GM21619 (cell line): Measurements from ENCODE around the gene LILRB2.
"Not testable (repeated sequence)": the region's sequence is repeated elsewhere in the genome, so short reads cannot be mapped to it uniquely, and the experiment has no call there.

Experiments used
- ATAC-seq: cut with Tn5 transposase; IDR thresholded peaks from one replicate; pipeline ENCODE4 v1.9.1; 2021; ENCODE audit not compliant: unreplicated experiment

Gene LILRB2

GRCh38 chr19:54307389-54308020, 26.6 kb upstream of the LILRB2 start:
- ATAC-seq, result no peak

DNA sequence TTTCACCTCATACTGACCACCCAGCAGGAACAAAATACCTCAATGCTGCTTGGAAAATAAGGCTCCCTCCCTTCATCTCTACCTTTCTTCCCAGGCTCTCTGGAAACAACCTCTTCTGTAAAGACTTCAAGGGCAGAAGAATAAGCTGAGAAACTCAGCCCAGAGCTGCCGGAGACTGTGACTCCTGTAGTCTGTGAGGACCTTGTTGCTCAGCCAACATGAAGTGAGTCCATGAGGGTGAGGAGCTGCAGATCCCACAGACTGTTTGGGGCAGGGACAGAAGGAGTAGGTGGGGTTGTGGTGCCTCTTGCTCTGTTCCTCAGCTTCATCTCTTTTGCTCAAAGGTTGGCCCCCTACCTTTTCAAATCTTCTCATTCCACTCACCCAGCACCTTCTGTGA, 24.2 kb upstream of the LILRB2 start:
- no peak for ATAC-seq

GRCh38 chr19:54302257-54302656, 21.3 kb upstream of the LILRB2 start:
- no peak for ATAC-seq

GRCh38 chr19:54299515-54299914, 18.6 kb upstream of the LILRB2 start:
- ATAC-seq, result no peak

GRCh38 chr19:54299126-54299498, 18.2 kb upstream of the LILRB2 start:
- no peak for ATAC-seq

DNA sequence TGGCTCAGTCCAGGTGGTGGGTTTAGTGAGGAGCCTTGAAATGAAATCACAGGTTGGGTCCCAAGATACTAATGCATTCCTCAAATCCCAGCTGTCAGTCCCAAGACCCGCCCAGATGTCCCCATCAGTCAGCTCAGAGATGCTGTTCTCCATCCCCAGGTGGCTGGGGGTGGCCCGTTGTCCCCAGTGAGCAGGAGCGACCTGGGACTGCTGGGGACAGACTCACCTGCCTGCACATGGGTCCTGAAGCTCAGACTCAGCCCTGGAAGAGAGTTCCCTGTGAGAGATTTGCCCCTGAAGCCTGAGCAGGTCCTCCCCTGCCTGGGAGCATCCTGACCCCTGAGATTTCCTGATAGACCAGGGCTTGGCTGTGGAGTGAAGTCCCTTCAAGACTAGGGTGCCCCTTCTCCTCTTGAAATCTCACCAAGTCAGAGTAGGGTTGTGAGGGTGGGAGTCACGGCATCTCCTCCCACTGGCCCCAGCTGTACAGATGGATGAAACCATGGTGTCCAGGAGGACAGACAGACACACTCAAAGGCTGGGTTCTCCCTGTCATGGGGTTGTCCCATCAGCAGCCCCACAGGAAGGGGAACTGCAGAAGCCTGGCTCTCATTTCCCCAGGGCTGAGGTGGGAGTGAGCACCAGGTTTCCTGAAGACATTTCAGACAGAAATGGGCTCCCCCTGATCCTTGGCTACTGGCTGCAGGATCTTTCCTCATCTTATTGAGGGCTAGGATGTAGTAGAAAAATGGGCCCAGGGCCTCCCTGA, 17.6 kb upstream of the LILRB2 start:
- no peak for ATAC-seq

DNA sequence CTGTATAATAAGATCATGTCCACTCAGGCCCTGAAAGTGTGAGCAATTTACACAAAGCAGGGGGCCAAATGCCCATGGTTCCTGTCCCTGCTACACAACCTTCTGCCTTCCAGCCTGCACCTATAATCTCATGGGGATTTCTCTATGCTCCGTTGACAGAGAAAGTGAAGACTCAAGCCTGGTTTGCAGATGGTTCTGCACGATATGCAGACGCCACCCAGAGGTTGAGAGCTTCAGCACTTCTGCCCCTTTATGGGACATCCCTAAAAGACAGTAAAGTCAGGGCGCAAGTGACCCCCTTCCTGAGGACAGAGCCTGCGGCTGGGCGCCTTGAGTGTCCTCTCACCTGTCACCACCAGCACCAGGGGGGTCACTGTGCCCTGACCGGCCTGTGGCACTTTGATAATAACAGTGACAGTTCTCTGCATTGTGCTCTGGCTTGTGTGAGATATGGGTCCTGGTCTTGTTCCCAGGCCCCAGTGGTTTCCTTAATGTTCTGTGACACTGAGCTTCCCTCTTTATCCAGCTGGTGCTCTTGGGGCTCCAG, 16.9 kb upstream of the LILRB2 start:
- no peak for ATAC-seq

DNA sequence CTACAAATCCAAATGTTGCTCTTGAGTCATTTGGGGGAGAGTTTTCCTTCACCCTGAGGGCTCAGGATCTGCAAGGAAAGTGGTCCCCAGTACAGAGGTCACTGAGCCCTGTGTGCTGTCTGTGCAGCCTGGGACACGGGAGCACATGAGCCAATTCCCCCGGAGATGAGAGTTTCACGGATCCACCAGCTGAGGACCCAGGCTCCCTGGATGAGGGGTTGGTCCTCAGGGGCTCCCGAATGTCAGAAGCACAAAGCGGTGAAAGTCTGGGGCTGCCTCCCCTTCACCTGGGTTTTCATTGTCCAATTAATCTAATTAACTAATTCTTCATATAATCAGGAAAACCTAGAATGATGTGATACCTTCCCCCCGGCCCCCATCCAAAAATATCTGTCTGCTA, 13.6 kb upstream of the LILRB2 start:
- no peak for ATAC-seq

GRCh38 chr19:54289160-54289559, 8.2 kb upstream of the LILRB2 start:
- not testable (repeated sequence) for ATAC-seq

DNA sequence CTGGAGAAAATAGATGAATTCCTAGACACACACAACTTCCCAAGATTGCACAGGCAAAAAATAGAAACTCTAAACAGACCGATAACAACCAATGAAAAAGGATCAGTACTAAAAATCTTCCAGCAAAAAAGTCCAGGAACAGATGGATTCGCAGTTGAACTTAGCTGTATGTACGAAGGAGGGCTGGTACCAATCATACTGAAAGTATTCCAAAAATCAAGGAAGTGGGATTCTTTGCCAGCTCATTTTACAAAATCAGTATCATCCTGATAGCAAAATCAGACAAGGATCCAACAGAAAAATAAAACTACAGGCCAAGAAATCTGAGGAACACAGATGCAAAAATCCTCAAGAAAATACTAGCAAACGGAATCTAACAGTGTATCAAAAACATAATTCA, 6.5 kb upstream of the LILRB2 start:
- no peak for ATAC-seq

GRCh38 chr19:54286283-54286682, 5.4 kb upstream of the LILRB2 start:
- not testable (repeated sequence) for ATAC-seq

DNA sequence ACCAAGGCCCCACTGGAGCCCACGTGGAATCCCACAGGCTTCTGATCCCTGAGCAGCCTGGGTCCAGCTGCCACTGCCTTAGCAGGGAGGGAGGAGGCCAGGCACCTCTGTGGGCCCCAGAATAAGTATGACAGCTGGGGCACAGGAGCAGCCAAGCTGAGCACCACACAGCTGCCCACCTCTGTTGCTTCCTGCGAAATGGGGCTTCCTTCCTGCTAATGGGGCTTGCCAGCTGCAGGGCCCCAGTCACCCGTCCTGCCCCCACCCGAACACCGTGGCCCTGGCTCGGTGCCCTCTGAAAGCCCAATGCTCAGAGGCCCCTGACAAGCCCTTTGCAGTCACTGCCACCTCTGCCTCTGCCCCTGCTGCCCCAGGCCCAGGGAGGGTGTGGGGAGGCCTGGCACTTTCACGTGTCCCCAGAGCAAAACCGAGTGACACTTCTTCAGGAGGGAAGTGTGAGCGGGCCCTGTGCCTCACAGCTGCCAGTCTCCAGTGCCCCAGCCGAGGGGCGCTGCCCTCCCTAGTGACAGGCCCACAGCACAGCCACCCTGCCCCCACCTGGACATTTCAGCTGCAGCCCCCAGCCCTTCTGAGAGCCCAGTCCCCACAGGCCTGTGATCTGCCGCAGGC, 4.6 kb upstream of the LILRB2 start:
- ATAC-seq, result not testable (repeated sequence)

GRCh38 chr19:54282686-54283470, 2.0 kb upstream of the LILRB2 start:
- ATAC-seq, result no peak

GRCh38 chr19:54281729-54282075, 792 bp upstream of the LILRB2 start:
- ATAC-seq, result not testable (repeated sequence)

DNA sequence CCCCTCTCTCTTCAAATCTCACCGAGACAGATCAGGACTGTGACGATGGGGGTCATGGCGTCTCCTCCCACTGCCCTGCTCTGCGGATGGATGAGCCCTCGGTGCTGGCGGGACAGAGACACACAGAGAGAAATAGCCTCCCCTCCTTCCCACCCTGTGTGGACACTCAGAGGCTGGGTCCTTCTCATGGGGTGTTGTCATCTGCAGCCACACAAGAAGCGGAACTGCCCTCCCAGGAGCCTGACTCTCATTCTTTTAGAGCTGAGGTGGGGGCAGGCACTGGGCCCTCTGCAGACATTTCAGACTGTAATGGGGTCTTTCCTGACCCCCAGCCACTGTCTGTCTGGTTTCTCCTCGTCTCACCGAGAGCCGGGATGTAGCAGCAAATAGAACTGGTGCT, 469 bp downstream of the LILRB2 start:
- not testable (repeated sequence) for ATAC-seq

DNA sequence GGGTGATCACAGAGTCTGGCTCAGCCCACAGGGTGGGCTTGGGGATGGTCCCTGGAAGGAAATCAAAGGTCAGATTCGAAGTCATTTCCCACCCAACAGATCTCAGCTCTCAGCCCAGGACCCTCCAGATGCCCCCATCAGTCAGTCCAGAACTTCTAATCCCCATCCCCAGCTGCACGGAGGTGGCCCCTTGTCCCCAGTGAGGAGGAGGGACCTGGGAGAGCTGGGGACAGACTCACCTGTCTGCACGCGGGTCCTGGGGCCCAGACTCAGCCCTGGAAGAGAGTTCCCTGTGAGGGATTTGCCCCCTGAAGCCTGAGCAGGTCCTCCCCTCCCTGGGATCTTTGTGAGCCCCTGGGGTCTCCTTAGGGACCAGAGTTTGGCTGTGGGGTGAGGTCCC, 885 bp downstream of the LILRB2 start:
- ATAC-seq, result not testable (repeated sequence)

DNA sequence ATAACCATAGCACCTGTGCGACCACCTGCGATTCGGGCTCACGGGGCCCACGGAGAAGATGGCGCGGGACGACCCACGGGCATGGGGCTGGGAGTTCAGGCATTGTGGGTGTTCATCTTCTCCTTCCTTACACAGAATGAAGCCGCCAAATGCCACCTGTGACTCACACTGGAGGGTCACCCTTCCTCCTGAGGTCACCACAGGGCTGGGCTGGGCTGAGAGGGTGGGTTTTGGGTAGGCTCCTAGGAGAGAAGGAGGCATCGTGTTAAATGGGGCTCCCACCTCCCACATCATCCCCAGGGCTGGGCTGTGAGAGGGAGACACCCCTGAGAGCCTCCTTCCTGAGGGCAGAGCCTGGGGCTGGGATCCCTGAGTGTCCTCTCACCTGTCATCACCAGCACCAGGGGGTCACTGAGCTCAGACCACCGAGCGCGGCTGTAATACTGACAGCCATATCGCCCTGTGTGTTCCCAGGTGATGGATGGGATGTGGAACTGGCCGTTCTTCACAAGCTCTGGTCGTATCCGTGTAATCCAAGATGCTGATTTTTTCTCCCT, 1.4 kb downstream of the LILRB2 start:
- no peak for ATAC-seq

DNA sequence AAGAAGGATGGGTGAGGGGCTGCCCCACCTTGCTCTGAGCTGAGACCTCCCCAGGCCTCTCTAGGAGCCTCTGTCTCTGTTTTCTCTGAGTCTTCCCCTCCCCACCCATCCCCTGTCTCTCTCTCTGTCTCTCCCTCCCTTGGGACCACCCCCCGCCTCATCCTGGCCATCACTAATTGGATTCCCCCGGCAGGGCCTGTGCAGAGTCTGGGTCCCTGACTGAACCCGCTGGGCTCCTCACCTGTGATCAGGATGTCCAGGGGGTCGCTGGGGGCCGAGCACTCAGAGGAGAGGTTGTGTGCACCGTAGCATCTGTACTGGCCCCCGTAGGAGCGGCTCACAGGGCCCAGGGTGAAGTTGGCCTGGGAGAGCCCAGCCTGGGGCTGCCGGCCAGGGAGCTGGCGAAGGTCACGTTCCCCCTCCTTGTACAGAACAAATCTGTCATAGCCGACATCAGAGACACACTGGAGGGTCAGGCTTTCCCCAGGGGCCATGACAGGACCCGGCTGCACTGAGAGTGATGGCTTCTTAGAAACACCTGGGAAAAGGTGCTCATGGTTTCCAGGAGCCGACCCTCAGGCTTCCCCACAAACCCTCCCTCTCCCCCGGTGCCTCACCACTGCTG, 2.2 kb downstream of the LILRB2 start:
- not testable (repeated sequence) for ATAC-seq

DNA sequence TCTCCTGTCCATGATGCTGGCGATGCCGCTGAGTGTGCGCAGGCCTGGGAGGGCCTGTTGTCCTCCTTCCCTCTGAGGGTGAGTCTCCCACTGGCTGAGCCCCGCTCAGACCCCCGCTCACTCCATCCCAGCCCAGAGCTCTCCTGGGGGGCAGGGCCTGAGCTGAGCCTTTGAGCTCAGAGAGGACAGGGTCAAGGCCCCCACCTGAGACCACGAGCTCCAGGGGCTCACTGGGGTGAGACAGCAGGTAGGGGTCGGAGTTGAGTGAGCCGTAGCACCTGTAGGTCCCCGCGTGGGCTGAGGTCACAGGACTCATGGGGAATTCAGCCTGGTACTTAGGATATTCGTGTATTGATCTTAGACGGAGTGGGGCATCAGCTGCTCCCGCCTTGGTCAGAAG, 2.9 kb downstream of the LILRB2 start:
- ATAC-seq, result not testable (repeated sequence)

DNA sequence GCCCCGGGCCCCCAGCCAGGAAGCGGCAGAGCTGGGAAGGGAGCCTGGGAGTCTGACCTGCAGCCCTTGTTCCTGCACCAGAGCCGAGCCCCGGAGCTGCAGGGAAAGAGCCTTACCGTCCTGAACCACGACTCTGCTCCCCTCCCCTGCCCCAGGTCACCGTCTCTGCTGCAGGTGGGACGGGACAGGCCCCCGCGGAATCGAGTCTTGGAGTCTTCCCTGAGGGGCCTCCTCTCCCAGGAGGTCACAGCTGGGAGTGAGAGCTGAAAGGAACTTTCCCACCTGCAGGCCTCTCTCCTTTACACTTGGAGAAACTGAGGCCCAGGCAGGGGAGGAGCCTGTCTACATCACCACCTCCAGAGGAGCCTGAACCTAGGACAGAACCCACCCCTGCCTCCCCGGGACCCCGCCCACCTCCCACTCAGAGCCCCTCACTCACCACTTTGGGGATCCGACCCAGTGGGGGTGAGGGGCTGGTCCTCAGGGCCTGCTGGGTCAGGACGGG, 3.7 kb downstream of the LILRB2 start:
- not testable (repeated sequence) for ATAC-seq
